Skeletal muscle satellite cell (primary cell): ENCODE data around the gene MSANTD4.
"Not testable (repeated sequence)": the region's sequence is repeated elsewhere in the genome, so short reads cannot be mapped to it uniquely, and the experiment has no call there.

Source experiments
- H3K27me3 ChIP-seq: 2 replicates; pipeline ENCODE4 v1.7.0; 2013; ENCODE audit warnings: low read length; ENCODE audit not compliant: control insufficient read depth, insufficient read depth
- H3K36me3 ChIP-seq: 2 replicates; pipeline ENCODE4 v1.7.0; 2013; ENCODE audit warnings: mild to moderate bottlenecking, control low read depth, low read length; ENCODE audit not compliant: insufficient read depth
- H3K4me1 ChIP-seq: 2 replicates; pipeline ENCODE4 v1.7.0; 2013; ENCODE audit warnings: low read length; ENCODE audit not compliant: control insufficient read depth, insufficient read depth
- H3K4me2 ChIP-seq: 2 replicates; pipeline ENCODE4 v1.7.0; 2013; ENCODE audit warnings: mild to moderate bottlenecking, low read length
- H3K4me3 ChIP-seq: 2 replicates; pipeline ENCODE4 v1.7.0; 2013; ENCODE audit warnings: low read length
- H3K9ac ChIP-seq: 2 replicates; pipeline ENCODE4 v1.7.0; 2013; ENCODE audit warnings: mild to moderate bottlenecking, low read depth, low read length, moderate library complexity
- H3K9me3 ChIP-seq: replicated peaks from 2 replicates; pipeline ENCODE4 v1.7.0; 2013; ENCODE audit warnings: mild to moderate bottlenecking, control low read depth, low read length

Gene MSANTD4

DNA sequence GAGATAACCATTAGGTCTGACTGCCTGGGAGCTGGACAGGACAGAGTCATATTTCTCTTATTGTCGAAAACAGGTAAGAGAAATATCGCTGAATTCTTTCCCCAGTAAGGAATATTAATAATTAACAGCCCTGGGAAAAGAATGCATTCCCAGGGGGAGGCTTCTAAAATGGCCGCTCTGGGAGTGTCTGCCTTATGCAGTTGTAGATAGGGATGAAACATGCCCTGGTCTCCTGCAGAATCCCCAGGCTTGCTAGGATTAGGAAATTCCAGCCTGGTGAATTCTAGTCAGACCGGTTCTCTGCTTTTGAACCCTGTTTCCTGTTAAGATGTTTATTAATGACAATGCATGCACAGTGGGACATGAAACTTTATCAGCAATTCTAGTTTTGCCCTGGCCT, 18.9 kb downstream of the MSANTD4 start:
- not testable (repeated sequence) for H3K4me1 ChIP-seq, H3K9me3 ChIP-seq, H3K4me3 ChIP-seq, H3K9ac ChIP-seq, H3K4me2 ChIP-seq, H3K27me3 ChIP-seq
- peaks cover 15% of the 10 kb centered on the region for H3K36me3 ChIP-seq

DNA sequence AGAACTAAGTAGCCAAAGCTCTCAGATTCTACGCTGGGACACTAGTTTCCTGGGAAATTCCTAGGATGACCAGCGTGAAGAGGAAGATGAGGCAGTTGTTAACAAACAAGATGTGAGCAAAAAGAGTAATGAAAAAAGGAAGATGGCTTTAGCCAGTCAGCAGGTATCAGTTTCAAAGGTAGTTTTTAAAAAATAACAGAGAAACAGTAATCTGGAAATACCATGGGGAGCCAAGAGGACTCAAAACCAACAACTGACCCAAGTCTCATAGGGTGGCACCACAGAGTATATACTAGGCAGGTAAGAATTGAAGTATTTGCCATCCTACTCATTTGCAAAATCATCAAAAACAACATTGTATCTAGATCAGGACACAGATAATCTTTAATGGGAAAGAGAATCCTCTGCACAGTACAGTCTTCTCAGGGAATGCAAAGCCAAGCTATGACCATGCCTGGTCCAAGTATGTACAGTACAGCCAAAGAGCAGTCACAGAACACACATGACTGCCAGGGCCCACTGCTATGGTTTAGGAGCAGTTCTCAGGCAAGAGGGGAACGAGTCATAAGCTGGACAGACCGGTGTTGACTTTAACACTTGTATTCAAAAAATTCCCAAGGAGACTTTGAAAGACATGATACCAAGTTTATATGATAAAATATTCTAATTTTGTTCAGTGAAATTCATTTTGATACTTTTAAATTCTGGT, 20.6 kb downstream of the MSANTD4 start:
- H3K36me3 ChIP-seq = peaks cover 6% of the 10 kb centered on the region
- H3K9ac ChIP-seq = no peak overlapping the region
- H3K27me3 ChIP-seq = no peaks in the 10 kb centered on the region
- H3K4me3 ChIP-seq = no peak overlapping the region
- H3K4me1 ChIP-seq = no peaks in the 10 kb centered on the region
- no peak overlapping the region for H3K4me2 ChIP-seq
- H3K9me3 ChIP-seq = no peaks in the 10 kb centered on the region

DNA sequence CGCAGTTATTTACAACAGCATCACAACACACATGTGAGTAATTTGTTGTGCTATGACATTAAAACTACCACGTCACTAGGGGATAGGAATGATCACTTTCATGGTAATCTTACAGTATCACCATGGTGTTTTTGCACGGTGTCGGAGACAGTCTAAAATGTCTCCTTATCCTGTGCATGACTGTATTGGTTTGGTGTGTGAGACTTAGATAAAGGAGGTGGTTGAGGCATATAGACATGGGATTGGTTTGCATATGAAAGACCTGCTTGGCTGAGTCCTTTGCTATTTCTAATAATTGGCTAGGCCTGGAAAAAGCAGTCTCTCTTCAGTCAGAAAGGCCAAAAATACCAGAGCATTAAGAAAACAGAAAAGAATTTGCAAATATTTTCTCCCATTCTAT, 30.2 kb downstream of the MSANTD4 start:
- Histone ChIP-seq H3K4me3 (no peak overlapping the region), H3K4me2 (no peak overlapping the region), H3K27me3 (no peaks in the 10 kb centered on the region), H3K36me3 (peaks cover 14% of the 10 kb centered on the region), H3K9ac (no peak overlapping the region), H3K4me1 (no peaks in the 10 kb centered on the region), H3K9me3 (no peaks in the 10 kb centered on the region)

DNA sequence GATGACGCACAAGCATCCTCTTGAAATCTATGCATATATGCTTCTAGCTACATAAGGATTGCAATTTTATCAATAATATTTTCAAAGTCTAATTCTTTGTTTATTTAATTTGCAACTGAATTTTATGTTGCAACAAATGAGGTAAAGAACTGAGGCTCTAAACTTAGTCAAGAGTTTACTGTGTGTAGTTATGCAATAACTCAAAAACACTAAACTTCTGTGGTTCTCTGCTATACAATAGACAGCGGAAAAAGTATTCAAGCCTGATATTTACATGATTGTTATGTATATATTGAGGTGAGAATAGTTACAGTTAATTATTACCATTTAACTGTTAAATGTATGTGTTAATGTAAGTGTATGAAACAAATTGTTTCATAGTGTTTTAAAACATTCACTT, 32.9 kb downstream of the MSANTD4 start:
- Histone ChIP-seq H3K9ac (no peak overlapping the region), H3K36me3 (peaks cover 4% of the 10 kb centered on the region), H3K4me1 (no peaks in the 10 kb centered on the region), H3K4me3 (no peak overlapping the region), H3K27me3 (no peaks in the 10 kb centered on the region), H3K9me3 (no peaks in the 10 kb centered on the region), H3K4me2 (no peak overlapping the region)

DNA sequence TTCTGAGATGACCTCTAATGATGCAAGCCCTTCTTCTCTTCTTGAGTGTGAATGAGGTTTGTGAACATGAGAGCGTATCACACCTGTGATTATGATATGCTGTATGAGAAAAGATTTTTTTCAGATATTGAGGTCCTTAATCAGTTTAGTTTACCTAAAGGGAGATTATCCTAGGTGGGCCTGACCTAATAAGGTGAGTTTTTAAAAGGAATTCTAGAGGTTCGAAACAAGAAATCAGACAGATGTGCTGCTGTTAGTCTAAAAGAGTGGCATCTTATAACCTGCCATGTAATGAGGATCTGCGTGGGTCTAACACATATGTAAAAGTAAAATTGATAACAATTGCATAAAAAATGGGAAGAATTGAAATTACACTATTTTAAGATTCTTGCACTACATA, 33.8 kb downstream of the MSANTD4 start:
- Histone ChIP-seq H3K4me2 (no peak overlapping the region), H3K36me3 (no peaks in the 10 kb centered on the region), H3K4me3 (no peak overlapping the region), H3K27me3 (no peaks in the 10 kb centered on the region), H3K4me1 (no peaks in the 10 kb centered on the region), H3K9ac (no peak overlapping the region), H3K9me3 (no peaks in the 10 kb centered on the region)

DNA sequence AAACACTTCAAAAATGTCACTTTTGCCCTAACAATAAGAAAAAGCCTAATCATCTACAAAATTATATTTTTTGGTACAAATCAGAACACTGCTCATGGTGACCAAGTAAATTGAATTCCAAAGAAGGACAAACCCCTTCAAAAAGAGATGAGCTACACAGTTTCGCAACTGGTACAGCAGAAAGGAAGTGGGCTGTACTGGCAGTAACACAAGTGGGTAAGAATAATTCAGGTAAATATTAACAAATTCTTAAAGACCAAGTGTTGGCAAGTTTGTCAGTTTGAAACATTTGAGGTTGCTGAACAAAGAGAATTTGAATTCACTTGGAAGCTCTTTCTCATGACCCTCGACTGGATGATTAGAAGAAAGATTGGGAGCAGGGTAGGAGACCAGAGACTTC, 35.5 kb downstream of the MSANTD4 start:
- H3K4me2 ChIP-seq = no peak overlapping the region
- no peaks in the 10 kb centered on the region for H3K36me3 ChIP-seq
- H3K27me3 ChIP-seq = no peaks in the 10 kb centered on the region
- H3K4me1 ChIP-seq = no peaks in the 10 kb centered on the region
- no peak overlapping the region for H3K9ac ChIP-seq
- H3K4me3 ChIP-seq = no peak overlapping the region
- no peaks in the 10 kb centered on the region for H3K9me3 ChIP-seq

DNA sequence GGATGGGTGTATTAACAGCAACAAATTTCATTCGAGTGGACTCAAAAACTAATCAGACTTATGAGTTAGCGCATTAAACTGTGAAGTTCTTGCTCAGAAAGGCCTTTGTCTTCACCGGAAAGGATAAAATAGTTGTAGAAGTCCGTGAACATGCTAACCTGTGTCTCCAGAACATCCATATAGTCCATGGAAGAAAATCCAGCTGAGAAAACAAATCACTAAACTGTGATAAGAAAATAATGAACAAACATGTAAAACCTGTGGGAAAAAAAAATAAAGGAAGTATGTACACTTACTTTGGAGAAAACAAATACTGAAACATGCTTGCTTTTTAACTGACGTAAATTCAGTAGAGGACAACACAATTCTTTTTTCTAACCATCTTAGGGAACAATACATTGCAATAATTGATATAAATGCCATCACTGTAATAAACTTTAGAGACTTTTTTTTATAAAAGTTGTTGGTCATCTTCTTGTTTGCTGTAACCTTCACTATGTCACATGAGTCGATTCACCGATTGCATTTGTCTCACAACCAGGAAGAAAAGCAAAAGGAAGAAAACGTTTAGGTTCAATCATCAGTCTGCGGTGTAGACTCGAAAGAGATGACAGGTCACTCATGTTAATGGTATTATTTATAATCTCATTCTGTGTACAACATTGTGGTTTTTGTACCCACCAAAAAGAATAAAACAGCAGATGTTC, 41.9 kb downstream of the MSANTD4 start:
- Histone ChIP-seq H3K36me3 (no peaks in the 10 kb centered on the region), H3K4me3 (no peak overlapping the region), H3K4me1 (no peaks in the 10 kb centered on the region), H3K9ac (no peak overlapping the region), H3K27me3 (no peaks in the 10 kb centered on the region), H3K9me3 (no peaks in the 10 kb centered on the region), H3K4me2 (no peak overlapping the region)

DNA sequence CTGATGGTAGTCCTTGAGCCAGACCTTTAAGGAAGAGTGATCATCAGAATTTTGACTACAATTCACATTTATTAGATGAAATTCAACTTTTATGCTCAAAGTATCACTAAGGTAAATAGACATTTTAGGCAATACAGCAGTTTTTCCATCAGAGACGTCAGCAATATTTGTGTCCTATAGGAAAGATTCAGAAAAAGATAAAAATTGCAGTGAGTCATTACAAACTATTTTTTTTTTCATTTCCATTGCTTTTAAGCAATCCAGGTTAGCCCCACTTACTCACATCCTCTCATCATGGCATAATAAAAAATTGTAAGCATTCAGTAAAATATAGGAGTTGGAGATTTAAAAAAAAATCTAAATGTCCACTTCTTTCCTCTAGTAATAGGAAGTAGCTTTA, 46.9 kb downstream of the MSANTD4 start:
- Histone ChIP-seq H3K4me3 (no peak overlapping the region), H3K9ac (no peak overlapping the region), H3K4me1 (peaks cover 2% of the 10 kb centered on the region), H3K36me3 (no peaks in the 10 kb centered on the region), H3K9me3 (no peaks in the 10 kb centered on the region), H3K4me2 (no peak overlapping the region), H3K27me3 (no peaks in the 10 kb centered on the region)

DNA sequence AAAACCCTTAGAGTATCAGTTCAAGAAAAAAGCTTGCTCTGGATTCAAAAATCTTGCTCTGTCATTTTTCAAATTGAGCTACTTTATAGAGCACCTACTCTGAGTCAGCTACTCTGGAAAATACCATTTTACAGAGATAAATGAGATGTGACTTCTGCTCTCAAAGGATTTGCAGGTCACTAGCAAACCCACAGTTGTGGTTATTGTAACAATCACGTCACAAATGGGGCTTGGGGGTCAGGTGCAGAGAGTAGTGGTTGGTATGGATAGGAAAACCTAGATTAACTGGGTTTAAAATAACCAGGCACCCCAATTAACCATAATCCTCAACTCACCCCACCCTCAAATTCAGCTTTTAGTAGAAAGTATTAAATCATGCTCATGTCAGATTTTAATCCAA, 52.3 kb downstream of the MSANTD4 start:
- Histone ChIP-seq H3K4me3 (no peak overlapping the region), H3K36me3 (no peaks in the 10 kb centered on the region), H3K4me1 (peaks cover 2% of the 10 kb centered on the region), H3K27me3 (no peaks in the 10 kb centered on the region), H3K4me2 (no peak overlapping the region), H3K9me3 (no peaks in the 10 kb centered on the region), H3K9ac (no peak overlapping the region)

DNA sequence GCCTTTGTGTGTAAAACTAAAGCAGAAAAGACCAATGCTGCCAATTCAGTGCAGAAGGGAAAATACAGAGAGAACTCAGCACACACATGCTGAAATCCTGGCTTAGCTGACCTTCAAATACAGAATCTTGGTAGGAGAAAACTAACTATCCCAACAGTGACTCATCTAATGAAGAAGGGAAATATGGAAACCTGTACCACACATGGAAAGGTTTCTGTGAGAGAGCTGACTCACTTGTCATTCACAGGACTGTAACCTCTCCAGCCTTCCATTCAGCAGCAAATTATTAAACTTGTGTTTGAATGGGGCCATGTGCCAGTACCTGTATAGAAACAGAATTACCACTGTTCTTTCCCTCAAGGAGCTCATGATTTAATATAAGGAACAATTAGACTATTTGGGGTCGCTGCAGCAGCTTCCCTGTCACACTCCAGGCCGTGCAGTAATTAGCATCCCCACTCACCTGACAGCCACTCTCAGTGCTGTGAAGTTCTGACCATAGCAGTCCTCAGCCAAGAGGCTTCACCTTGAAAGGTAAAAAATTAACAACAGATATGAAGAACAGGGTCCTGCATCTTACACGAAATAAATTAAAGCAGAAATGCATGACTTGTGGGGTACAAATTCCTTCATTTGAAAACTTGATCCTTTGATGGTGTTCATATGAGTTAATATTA, 53.9 kb downstream of the MSANTD4 start:
- H3K9me3 ChIP-seq = no peaks in the 10 kb centered on the region
- H3K9ac ChIP-seq = no peak overlapping the region
- no peak overlapping the region for H3K4me3 ChIP-seq
- no peaks in the 10 kb centered on the region for H3K36me3 ChIP-seq
- H3K4me2 ChIP-seq = no peak overlapping the region
- no peaks in the 10 kb centered on the region for H3K27me3 ChIP-seq
- peaks cover 2% of the 10 kb centered on the region for H3K4me1 ChIP-seq

DNA sequence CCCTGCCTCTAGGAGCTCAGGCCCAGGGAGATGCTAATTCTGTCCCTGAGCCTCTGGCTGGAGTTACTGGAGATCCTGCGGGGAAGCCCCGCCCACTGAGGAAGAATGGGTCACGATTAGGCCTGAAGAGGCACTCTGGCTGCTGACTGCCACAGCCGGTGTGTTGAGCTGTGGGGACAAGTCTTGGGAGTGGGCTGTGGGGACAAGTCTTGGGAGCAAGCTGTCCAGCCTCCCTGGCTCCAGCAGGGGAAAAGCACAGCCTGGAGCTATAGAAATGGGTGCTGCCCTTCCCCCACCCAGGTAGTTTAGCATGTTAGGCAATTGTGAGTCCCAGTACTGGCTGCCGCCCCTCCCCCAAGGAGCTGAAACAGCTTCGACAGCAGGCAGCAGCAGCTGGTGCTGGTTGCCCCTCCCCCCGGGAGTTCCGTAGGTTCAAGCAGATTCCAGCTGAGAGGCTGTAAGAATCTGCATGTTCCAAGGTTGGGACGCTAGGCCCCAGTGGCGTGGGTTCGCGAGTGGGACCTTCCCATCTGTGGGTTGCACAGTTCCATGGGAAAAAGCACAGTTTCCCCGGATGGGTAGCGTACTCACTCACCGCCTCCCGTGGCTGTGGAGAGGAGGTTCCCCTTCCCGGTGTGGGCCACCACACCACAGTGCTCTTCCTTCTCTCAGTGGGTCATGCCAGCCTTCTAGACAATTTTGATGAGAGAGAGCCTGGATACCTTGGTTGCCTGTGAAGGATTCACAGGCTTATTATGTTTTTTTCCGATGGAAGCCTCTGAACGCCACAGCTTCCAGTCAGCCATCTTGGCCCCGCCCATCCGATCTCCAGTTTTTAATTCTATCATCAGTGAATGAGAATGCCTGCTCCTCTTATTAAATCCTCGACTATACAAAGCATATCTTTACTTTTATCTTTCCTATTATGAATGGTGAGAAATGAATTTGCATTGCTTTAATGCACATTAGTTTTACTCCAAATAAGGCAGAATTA, 61.5 kb downstream of the MSANTD4 start:
- Histone ChIP-seq H3K4me3 (no peak overlapping the region), H3K9me3 (no peaks in the 10 kb centered on the region), H3K27me3 (no peaks in the 10 kb centered on the region), H3K9ac (no peak overlapping the region), H3K4me1 (no peaks in the 10 kb centered on the region), H3K4me2 (no peak overlapping the region), H3K36me3 (no peaks in the 10 kb centered on the region)
